ENCODE results near the gene SDK1.

DNA sequence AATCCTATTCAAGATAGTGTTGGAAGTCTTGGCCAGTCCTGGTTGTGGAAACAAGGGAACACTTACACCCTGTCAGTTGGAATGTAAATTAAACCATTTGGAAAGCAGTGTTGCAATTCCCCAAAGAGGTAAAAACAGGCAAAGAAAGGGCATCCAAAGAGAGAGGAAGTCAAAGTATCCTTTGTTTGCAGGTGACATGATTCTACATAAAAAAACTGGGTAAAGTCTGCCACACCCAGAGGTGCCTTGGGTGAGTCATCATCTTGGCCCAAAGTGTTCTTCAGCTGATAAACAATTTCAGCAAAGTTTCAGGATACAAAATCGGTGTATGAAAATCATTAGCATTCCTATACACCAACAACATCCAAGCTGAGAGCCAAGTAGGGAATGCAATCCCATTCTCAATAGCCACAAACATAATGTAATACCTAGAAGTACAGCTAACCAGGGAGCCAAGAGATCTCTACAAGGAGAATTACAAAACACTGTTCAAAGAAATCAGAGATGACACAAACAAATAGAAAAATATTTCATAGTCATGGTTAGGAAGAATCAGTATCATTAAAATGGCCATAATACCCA lies 278.7 kb downstream of the SDK1 start:
- TF ChIP-seq POLR2AphosphoS5 (IDR thresholded peaks at IDR 0.05) (no peak), POLR2A (IDR thresholded peaks at IDR 0.05) (no peak), EP300 (IDR thresholded peaks at IDR 0.05) (no peak)
- TF ChIP-seq, protein P1, sequence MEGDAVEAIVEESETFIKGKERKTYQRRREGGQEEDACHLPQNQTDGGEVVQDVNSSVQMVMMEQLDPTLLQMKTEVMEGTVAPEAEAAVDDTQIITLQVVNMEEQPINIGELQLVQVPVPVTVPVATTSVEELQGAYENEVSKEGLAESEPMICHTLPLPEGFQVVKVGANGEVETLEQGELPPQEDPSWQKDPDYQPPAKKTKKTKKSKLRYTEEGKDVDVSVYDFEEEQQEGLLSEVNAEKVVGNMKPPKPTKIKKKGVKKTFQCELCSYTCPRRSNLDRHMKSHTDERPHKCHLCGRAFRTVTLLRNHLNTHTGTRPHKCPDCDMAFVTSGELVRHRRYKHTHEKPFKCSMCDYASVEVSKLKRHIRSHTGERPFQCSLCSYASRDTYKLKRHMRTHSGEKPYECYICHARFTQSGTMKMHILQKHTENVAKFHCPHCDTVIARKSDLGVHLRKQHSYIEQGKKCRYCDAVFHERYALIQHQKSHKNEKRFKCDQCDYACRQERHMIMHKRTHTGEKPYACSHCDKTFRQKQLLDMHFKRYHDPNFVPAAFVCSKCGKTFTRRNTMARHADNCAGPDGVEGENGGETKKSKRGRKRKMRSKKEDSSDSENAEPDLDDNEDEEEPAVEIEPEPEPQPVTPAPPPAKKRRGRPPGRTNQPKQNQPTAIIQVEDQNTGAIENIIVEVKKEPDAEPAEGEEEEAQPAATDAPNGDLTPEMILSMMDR (IDR thresholded peaks at IDR 0.05): no peak
